A204.1 (cell line): Measurements from ENCODE around the gene GCFC2.

Experiments used
- FAIRE-seq: peaks from 2 replicates; lab custom pipeline; 2012; peaks lifted over from hg19 to GRCh38; lab: Jason Lieb, UNC

The GCFC2 gene

GRCh38 chr2:75622929-75623328 lies 87.8 kb downstream of the GCFC2 start:
- FAIRE-seq = no peak

- no peak for FAIRE-seq
Observed at GRCh38 chr2:75622500-75622899, 88.2 kb downstream of the GCFC2 start.

- FAIRE-seq = no peak
Observed at GRCh38 chr2:75621228-75621627, 89.5 kb downstream of the GCFC2 start.

GRCh38 chr2:75619956-75620740 lies 90.6 kb downstream of the GCFC2 start:
- FAIRE-seq = no peak

- no peak for FAIRE-seq
Observed at GRCh38 chr2:75616933-75617332, 93.8 kb downstream of the GCFC2 start.

- no peak for FAIRE-seq
Observed at GRCh38 chr2:75616406-75616805, 94.3 kb downstream of the GCFC2 start.

GRCh38 chr2:75614162-75614651 lies 96.5 kb downstream of the GCFC2 start:
- FAIRE-seq = no peak

- no peak for FAIRE-seq
Observed at GRCh38 chr2:75612862-75613243, 97.9 kb downstream of the GCFC2 start.
